Measurements from ENCODE around the gene DUS1L.

Gene DUS1L

DNA sequence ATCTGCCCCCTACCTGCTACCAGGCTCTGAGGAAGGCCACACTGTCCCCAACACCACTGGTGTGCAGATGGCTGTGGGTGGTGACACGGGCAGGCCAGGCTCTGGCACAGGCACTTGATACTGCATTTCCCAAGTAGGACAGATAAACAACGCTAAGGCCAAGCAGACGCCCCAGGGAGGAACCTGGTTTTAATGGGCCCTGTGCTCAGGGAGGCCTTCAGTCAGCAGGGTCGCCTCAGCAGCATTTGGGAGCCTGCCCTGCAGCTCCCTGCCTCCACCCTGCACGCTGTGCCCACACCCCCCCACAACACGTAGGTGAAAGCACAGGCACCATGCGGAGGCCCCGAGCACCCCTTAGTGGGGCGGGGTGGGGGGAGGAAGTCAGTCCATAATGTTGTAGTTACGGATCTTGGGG lies 35.7 kb upstream of the DUS1L start:
- DNase-seq (ENCODE audit: low read depth in 1 of 2, low spot score in 1 of 2): no peak

DNA sequence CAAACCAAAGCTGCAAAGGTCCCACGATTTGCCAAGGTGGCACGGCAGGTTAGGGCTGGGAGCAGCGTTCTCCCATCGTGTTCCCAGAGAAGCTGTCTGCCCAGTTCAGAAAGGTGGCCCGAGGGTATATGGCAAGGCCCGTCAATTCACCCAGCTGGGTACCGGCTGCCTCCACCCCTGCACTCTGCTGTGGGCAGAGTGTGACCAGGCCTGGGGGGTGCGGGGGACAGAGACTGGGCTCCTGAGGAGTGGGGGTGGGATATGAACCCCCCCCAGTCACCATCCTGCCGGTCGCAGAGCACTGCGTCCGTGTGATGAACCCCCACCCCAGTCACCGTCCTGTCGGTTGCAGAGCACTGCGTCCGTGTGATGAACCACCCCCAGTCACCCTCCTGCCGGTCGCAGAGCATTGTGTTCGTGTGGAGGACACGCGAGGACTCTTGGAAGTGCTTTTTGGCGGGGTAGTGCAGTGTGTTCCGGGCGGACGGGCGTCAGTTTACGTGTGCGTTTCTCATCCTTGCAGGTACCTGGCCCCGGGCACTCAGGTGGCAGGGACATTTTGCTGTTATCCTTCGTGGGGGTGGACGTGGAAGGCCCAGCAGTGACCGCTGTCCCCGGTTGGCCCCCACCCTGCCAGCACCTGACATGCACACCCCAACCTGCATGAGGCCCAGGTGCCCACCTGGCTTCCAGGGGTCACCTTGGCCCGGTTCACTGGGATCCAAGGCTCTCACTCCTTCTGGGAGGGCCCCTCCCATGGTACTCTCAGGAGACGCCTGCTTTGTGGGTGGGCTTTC lies 35.1 kb upstream of the DUS1L start:
- DNase-seq (ENCODE audit: low read depth in 1 of 2, low spot score in 1 of 2): no peak

DNA sequence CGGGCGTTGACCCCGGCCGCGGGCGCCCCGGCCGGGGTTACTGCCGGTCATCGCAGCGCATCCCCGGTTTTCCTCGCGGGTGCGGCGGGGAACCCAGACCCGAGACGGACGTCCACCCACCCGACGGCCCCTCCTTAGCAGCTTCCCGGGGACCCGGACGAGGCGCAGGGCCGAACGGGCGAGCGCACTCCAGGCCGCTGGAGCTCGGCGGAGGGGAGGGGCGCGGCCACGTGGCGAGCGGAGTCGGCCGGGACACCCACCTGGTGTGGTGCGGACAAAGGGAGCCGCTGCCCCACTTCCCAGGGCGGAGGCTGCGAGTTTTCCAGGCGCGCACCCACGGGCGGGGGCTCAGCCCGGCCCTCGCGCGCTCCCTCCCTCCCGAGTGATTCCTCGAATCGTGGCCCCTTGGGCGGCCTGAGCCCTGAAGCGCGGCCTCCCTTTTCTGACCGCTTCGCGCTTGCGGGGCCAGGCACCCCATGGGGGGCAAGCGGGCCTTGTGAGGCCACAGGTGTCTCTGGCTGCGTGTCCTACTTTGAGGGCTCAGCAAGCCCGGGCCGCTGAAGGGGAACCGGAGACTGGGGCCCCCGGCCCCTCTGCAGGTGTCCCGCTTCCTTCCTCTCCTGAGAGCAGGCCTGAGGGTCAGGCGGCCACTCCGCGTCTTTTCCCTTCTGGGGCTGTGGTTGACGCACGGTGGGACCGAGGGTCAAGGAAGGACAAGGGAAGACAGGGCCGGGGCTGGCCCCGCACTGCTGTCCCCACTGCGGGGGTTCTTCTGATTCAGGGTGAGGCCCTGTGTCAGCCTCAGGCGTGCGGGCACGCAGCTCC lies 33.5 kb upstream of the DUS1L start:
- no peak for DNase-seq (ENCODE audit: low read depth in 1 of 2, low spot score in 1 of 2)

DNA sequence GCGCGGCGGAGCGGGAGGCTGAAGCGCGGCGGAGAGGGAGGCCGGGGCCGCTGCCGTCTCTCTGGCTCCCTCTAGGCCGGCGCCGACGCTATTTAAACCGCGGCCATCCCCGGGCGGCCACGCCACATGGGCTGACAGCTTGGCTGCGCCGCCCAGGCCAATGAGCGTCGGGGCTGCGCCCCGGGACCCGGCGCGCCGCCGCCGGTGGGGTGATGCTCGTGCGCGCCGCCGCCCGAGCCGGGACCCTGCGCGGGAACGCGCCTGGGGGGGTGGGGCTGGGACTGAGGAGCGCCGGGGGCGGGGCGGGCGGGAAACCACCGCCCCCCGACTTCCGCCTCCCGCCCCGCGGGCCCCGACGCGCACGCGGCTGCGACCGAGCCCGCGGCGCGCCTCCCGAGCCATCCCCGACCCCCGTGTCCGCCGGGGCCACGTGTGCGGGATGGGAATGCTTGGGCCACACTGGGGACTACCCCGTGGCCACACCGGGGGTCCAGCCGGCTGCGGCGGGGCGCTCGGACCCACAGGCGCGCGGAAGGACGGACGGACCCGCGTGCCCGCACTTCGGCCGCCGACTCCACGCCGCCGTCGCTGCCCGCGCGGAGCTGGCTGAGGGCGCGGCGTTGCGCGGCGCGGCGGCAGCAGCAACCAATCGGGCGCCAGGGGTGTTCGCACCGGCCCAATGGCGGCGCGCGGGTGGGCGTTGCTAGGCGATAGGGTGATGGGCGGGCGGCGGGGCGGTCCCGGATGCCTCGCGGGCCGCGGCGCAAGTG lies 32.8 kb upstream of the DUS1L start, which contains the start of gene FASN:
Gene FASN (minus strand): TSS at position 68 of the 770 bp plus-strand sequence. CDS start 1,791 bp downstream, outside the sequence.
- peak; percentile 77 to 91 for DNase-seq (ENCODE audit: low read depth in 1 of 2, low spot score in 1 of 2)

DNA sequence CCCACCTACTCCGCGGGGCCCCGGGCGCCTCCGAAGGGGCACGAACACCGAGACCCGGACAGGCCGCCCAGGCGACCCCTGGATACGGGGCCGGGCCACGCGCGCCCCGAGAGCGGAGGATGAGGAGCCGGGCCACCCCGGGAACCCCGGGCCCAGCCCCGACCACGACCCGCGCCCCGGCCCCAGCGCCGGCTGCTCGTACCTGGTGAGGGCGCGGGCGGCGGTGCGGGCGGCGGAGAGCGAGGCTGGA lies 32.2 kb upstream of the DUS1L start:
- no peak for DNase-seq (ENCODE audit: low read depth in 1 of 2, low spot score in 1 of 2)

DNA sequence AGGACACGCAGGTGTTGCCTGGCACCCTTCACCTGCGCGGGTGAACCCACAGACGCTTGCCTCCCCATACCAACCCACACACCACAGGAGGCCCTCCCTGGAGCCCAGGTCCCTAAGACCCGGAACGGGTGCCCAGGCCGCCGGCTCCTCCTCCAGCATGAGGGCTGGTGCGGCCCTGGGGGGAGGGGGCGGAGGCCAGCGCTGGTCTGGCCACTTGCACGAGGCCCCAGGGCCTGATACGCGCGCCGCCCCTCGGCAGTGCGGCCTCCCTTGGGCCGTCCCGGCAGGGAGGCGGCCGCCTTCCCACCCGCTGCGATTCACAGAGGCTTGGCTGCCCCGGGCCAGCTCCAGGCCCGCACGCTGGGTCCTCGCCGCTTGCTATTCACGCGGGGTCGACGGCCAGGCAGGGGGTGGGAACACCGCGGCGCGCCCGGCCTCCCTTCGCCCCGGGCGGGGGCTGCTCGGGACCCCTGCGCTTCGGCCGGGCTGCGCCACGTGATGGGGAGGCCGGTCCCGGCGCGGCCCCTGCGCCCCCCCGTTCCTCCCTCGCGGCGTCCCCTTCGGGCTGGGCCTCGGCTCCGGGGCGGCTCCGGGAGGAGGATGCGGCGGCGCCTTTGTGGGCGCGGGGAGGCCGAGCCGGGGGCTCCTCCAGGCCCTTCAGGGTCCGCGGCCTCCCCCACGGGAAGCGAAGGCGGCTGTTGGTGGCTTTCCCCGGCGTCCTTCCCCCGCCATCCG lies 31.7 kb upstream of the DUS1L start:
- DNase-seq (ENCODE audit: low read depth in 1 of 2, low spot score in 1 of 2): no peak

DNA sequence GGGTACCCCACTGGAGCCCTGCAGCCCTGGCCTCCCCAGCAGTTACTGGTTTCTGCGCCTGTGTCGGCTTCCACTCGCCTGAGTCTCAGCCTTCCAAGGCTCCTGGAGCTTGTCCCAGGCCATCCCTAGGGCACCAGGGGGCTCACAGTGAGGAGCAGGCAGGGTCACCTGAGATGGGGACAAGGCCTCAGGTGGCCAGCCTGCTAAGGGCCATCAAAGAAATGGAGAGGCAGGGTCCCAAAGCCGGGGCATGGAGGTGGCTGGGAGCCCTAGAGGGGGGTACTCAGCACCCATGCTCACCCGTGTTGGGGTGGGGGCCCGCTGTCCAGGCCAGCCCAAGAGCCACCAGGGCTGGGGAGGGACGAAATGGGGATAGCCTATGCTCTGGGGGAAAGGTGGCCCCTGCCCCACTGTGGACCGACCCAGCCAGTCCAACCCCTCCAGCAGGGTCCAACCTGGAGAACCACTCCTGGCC lies 31.1 kb upstream of the DUS1L start:
- no peak for DNase-seq (ENCODE audit: low read depth in 1 of 2, low spot score in 1 of 2)

DNA sequence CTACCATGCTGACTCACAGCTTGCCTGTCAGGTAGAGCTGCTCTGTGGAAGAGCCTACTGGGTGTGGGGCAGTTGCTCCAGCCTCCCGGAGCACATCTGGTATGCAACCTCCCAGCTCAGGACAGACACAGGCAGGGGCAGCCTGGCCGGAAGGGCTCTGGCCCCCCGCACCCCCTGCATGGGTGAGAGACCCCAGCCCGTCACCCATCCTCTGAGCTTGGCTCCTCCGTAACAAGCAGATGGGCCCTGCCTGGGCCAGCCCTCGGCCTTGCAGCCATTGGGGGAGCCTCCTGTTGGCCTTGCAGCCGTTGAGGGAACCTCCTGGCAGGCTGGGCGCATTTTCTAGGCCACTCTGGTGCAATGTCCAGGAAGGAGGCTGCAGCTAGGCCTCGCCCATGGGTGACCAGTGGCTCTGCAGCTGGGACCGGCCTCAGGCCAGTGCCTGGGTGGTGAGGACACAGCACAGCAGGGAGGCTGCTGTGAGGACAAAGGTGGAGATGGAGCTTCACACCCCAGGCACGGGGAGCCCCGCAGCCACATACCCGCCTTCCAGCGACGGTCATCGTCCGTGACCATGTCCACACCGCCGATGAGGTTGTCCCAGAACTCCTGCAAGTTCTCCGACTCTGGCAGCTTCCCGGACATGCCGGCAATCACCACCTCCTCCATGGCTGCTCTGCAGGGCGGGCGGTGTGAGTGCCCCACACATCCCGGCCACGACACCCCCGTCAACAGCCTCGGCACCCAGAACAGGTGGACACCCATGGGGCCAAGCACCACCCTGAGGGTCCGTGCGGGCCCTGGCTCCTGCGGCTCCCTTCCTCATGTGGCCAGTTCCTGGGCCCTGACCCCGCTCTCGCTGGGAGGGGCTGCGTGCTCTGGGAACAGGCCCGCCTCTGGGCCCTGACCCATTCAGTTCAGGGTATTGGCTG lies 30.4 kb upstream of the DUS1L start:
- no peak for DNase-seq (ENCODE audit: low read depth in 1 of 2, low spot score in 1 of 2)

DNA sequence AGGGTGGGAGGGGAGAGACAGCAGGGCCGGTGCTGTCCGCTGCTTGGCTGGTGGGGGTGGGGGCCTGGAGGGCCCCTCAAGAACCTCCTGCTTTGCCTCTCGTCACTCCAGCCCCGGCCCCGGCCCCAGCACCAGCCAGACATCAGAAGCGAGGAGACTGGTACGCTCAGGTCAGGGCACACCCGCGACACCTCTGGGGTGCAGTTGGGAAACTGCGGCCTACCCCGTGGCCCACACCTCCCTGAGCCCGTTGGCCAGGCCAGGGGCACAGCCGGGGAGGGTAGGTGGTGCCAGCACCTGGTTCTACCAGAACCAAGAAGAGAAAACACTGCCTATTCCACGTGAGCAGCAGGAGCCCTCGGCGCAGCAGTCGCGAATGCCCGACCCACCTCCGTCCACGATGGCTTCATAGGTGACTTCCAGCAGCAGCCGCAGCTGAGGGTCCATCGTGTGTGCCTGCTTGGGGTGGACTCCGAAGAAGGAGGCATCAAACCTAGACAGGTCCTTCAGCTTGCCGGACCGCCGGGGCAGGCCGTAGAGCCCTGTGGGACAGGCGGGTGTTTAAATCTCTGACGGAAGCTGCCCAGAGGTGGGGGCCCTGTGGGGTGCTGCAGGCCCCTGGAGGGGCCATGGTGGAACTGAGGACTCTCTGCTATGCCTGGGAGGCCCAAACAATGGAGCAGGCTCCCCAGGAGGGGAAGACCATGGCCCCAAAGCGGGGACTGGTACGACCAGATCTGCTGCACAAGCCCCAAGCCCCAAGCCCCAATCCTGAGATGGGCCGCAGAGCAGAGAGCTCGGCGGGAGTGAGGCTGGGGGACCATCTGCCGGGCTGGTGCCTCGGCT lies 29.6 kb upstream of the DUS1L start:
- DNase-seq (ENCODE audit: low read depth in 1 of 2, low spot score in 1 of 2): no peak

DNA sequence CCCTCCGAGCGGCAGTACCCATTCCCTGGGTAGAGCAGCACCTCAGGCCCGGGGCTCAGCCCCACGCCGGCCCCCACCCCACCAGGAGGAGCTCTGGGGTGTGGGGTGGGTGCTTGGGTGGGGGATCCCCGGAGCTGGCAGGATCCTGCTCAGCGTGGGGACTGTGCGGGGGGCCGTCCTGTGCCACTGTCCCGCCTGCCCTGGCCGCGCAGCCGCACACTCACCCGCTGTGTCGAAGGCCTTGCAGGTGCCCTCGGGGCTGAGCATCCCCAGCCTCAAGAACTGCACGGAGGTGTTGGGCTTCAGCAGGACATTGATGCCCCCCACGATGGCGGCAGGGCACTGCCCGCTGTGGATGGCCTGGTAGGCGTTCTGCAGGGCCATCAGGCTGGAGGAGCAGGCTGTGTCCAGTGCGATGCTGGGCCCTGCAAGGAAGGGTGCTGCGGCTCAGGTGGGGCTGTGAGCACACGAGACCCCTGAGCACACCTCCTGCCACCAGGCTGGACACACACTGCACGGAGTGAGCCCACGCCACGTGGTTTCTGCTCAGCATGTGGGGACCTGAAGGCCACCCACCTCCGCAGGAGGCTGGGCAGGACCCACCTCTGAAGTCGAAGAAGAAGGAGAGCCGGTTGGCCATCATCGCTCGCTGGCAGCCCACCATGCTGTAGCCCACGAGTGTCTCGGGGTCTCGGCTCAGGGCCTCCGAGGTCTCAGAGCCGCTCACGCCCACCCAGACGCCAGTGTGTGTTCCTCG lies 27.6 kb upstream of the DUS1L start:
- DNase-seq (ENCODE audit: low read depth in 1 of 2, low spot score in 1 of 2): no peak

DNA sequence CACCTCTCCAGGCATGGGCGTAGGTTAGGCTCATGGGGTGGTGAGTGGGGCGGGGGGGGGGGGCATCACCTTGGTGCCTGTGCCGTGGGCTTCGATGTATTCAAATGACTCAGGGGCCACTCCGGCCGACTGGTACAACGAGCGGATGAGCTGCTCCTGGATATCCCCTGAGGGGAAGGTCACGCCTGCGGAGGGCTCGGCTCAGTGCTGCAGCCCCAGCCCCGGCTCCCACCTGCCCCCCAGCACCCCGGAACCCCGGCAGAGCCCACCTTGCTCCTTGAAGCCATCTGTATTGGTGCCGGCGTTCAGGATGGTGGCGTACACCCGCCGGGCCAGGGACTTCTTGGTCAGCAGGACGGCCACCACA lies 27.0 kb upstream of the DUS1L start:
- no peak for DNase-seq (ENCODE audit: low read depth in 1 of 2, low spot score in 1 of 2)

DNA sequence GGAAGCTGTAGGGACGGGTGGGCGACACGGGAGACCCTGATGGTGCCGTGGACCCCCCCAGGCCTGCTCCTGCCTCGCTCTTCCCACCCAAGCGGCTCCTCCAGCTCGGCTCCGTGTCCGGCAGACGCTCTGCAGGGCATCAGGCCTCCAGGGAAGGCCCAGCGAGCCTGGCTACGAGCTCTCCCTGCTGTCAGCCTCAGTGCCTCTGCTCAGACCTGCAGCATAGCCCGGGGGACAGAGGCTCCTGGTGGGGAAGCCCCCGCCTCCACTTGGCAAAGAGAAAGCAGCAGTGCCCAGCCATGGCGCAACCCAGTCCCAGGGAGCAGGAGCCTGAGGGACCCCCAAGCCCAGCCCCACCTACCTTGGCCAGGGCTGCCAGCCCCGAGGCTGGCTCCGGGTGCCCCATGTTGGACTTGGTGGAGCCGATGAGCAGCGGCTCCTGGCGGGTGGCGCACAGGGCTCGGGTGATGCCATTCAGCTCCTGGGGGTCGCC lies 26.5 kb upstream of the DUS1L start:
- DNase-seq (ENCODE audit: low read depth in 1 of 2, low spot score in 1 of 2): no peak

DNA sequence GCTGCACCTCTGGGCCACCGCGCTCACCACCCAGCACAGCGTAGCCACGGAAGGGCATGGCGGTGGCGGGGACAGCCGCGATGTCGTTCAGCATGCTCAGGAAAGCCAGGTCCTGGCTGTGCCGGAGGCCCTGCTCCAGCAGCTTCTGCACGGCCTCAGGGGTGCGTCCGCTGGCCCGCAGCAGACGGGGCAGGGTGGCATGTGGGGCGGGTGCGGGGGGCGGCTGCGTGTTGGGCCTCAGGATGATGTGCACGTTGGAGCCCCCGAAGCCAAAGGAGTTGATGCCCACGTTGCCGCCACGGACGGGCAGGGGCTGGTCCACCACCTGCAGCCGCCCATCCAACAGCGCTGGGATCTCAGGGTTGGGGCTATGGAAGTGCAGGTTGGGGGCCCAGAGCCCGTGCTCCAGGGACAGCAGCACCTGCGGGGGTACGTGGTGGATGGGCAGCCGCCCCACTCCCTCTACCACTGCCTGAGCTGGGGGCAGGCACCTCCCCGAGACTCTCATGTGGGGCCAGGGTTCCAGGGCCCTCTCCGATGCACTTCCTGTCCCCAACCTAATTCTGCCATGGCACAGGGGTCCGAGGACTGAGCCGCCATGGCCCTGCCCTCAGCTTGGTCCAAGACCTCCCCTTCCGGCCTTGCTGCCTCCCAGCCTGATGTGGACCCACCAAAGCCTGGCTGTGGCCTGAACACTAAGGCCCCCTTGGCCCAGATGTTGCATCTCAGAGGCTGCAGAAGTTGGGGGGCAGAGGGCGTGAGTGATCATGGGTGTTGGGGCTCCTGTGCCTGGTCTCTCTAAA lies 25.9 kb upstream of the DUS1L start:
- DNase-seq (ENCODE audit: low read depth in 1 of 2, low spot score in 1 of 2): no peak

DNA sequence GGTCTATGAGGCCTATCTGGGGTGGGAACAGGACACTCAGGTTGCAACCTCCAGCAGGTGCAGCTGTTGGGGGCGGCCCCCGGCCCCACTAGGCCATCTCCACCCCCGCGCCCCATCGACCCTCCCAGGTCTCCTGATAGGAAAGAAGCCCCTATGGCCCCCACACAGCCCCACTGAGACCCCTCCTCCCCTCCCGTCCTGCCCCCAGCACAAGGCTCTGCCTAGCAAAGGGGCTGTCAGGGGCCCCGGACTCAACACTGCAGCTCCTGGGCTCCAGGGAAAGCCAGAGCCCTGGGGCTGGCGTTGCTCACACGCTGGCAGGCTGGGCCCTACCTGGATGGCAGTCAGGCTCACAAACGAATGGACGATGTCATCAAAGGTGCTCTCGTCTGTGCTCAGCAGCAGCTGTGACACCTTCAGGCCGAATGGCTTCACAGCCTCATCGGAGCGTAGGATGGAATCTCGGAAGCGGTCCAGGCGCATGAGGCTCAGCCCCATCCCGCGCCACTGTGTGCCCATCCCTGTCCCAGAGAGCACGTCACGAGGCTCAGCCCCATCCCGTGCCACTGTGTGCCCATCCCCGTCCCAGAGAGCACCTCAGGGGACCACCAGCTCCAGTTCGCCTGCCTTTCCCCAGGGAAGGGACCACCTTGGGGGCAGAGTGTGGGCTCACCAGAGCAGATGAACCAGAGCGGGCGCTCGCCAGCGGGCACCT lies 25.1 kb upstream of the DUS1L start:
- DNase-seq (ENCODE audit: low read depth in 1 of 2, low spot score in 1 of 2): no peak

DNA sequence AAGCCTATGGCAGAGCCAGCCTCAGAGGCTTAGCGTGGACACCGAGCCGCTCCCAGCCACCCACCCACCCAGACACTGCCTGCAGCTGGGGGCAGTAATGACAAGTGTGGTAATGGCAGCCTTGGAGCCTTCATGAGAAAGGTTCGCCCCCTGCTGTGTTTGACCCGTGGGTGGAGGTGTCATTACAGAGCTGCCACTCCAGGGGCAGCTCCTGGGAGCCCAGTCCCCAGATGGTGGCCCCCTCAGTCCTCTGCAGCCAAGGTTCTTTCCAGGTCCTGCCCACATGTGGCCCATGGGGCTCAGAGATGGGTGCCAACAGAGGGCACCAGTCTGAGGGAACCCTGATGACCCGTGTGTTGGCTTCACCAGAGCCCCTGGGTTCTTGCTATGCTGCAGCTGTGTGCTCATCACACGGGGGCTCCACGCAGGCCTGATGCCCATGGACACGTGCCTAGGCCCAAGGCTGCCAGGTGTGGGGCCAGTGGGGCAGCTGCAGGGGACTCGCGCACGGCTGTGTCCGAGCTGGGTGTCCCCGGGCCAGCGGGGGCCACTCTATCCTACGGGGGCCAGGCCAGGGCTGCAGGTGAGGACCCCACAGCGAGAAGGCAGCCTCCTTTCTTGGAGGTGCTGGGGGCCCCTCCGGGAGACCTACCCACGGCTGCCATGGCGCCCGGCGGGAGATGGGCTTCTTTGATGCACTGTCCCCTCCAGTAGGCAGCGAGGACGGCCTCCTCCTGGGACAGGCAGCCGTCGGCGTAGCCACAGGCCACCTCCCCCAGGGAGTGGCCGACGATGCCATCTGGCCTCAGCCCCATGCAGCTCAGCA lies 24.3 kb upstream of the DUS1L start:
- no peak for DNase-seq (ENCODE audit: low read depth in 1 of 2, low spot score in 1 of 2)
